Measurements from ENCODE around the gene M1AP. TPM values are rescaled to one million over a fixed set of nuclear protein-coding genes. Genes with fewer than 3 reads are reported as not detected.

Gene M1AP
- total RNA-seq, 2 donors from 2014 or later = not detected

DNA sequence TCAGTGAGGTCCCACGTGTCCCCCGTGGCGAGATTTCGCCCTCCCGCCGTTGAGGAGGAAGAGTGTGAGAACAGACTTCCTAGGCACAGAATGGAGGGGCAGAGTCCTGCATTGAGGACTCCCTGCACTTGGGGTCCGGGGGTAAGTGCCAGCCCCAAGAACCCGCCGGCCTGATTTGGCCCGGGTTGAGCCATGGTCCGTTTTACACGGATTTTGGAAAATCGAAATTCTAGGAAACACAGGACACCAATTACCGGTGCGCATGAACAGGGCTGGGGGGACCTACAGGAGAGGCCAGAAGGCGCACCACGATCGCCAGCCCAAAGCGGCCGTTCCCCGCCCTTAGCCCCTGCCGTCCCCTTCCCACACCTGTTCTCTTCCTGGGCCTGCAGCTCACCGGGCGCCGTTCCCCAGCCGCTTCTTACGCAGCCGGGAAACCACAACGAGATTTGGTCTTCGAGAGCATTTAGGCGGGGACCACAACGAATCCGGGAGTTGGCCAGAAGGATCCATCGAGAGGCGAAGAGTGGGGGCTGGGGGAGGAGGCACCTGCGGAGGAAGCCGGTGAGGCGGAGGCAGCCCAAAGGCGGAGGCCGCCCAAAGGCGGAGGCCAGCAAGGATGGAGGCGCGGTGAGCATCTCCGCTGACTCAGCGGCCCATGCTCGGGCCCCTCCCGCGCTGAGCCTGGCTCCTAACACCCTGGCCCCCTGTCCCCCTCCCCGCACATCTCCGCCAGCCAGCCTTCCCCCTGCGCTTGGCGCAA is 134.3 kb downstream of the M1AP start:
- Mint-ChIP-seq H3K4me1 (peaks cover 5% of the 10 kb centered on the region), H3K27ac (no peak overlapping the region), H3K4me3 (peak overlapping the region; percentile 54), H3K36me3 (ENCODE audit: low read depth) (no peaks in the 10 kb centered on the region), H3K9me3 (no peaks in the 10 kb centered on the region), H3K27me3 (peaks cover 25% of the 10 kb centered on the region)
- peak; percentile 51 for ATAC-seq (replicated peaks)

DNA sequence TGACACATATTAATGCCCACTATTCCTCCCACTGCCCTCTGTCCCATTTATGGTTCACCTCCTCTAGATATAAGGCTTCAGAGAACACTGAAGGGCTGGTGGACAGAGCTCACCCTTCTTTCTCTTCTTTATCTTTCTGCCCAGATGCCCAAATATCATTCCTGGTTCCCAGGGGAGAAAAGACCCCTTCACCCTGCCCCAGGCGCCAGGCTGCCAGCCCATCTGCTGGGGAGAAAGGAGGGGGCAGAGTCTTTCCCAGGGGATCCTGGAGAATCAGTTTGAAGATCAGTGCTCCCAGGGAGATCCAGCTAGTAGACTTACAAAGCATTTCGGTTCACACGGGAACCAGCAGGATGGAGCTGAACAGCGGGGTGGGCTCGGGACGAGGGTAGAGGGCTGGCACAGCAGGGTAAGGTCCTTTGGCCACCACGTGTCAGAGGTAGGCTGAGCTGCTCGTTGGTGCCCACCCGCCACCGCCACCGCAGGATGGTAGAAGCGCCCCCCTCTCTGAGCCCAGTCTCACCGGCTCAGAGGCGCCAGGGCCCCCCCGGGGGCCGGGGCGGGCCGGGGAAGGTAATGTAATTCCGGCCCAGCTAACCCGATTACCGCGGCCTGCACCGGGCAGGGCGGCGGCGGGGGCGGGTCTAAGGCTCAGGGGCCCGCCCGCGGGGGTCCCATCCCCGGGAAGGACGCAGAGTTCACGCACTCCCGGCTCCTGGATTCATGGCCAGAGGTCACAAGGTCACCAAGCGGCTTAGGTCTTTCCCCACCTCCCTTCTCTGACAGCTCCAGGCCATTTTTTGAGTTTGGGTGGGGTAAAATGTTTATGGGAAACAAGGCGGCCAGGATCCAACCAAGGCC is 135.2 kb downstream of the M1AP start:
- Mint-ChIP-seq H3K4me1 (peaks cover 5% of the 10 kb centered on the region), H3K27me3 (peaks cover 18% of the 10 kb centered on the region), H3K9me3 (no peaks in the 10 kb centered on the region), H3K4me3 (peak overlapping the region; percentile 54), H3K27ac (no peak overlapping the region), H3K36me3 (ENCODE audit: low read depth) (no peaks in the 10 kb centered on the region)
- ATAC-seq (replicated peaks) = no peak

DNA sequence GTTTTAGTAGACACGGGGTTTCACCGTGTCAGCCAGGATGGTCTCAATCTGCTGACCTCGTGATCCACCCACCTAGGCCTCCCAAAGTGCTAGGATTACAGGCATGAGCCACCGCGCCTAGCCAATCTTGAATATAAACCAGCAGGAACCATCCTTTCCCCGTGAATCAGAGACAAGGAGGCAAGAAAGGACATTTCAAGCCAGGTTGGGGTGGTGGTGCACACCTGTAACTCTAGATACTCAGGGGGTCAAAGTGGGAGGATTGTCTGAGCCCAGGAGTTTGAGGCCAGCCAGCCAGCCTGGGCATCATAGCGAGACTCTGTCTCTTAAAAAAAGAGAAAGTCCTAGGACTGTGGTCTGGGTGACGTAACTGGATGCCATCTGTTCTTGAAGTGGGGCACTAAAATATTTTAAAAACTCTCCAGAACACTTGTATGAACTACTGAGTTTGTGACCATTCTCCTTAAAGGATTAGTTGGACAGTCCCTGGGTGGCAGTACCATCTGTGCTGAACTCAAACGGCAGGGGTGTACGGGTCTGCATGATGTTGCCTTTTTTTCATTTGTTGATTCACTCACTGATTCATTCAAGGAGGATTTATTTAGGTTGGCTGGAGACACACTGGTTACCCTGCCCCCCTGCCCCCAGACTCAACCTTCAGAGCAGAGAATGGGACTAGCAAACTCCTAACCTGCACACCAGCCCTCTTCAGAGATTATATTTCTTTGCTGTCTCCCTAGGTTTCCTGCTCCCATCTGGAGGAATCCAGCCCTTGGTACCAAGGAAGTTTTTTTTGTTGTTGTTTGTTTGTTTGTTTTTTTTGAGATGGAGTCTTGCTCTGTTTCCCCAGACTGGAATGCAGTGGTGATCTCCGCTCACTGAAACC is 136.8 kb downstream of the M1AP start:
- H3K4me3 Mint-ChIP-seq = no peak overlapping the region
- no peak for ATAC-seq (replicated peaks)
- peaks cover 14% of the 10 kb centered on the region for H3K4me1 Mint-ChIP-seq
- H3K27ac Mint-ChIP-seq = no peak overlapping the region
- H3K9me3 Mint-ChIP-seq = no peaks in the 10 kb centered on the region
- peaks cover 14% of the 10 kb centered on the region for H3K36me3 Mint-ChIP-seq (ENCODE audit: low read depth)
- H3K27me3 Mint-ChIP-seq = peaks cover 5% of the 10 kb centered on the region

DNA sequence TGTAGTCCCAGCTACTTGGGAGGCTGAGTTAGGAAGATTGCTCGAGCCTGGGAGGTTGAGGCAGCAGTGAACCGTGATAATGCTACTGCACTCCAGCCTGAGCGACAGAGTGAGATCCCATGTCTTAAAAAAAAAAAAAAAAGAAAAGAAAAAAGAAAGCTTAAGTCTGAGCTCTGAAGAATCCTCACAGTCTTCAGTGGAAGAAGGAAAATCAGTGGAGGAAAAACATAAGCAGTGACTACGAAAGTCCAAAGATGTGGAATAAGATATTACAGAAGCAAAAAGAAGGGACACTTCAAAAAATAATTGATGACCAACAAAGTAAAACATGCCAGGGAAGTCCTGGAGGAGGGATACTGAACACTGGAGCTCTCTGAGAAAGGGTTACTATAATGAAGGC is 137.9 kb downstream of the M1AP start:
- Mint-ChIP-seq H3K36me3 (ENCODE audit: low read depth) (peaks cover 25% of the 10 kb centered on the region), H3K4me1 (peaks cover 18% of the 10 kb centered on the region), H3K4me3 (no peak overlapping the region), H3K27me3 (peaks cover 3% of the 10 kb centered on the region), H3K27ac (no peak overlapping the region), H3K9me3 (no peaks in the 10 kb centered on the region)
- ATAC-seq (replicated peaks) = no peak

DNA sequence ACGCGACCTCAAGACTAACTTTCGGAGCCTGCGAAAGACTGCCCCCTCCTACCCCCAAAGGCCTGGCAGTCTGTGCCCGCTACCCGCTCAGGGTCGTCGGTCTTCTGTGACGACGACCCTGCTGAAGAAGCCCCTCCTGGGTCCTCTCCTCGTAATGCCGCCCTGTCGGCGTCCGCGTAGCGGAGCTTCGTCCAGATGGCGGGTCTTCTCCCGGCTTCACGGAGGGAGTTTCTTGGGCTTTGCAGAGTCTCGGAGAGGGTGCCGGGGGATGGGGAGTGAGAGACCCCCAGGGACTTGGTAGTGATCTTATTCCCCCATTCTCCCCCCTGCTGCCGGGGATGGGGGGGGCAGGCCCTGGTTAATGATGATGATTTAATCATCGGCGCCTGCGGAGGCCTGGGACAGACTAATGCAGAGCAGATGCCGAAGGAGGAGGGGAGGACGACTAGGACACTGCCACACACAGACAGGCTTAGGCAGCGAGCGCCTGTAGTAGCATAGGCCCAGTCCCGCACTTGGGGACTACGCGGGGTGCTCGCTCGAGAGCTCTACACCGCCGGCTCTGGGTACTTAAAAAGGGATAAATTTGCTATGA is 140.1 kb downstream of the M1AP start:
- H3K4me3 Mint-ChIP-seq = peak overlapping the region; percentile 94
- H3K4me1 Mint-ChIP-seq = peaks cover 28% of the 10 kb centered on the region
- H3K27ac Mint-ChIP-seq = peak overlapping the region; percentile 99
- ATAC-seq (replicated peaks) = peak; percentile 5
- H3K27me3 Mint-ChIP-seq = peaks cover 11% of the 10 kb centered on the region
- peaks cover 40% of the 10 kb centered on the region for H3K36me3 Mint-ChIP-seq (ENCODE audit: low read depth)
- no peaks in the 10 kb centered on the region for H3K9me3 Mint-ChIP-seq

Other genes with a start within 250 kb of the M1AP start
- gene C2orf81, start 226.7 kb downstream of the M1AP start, total RNA-seq = 1 to 10 TPM; 2.3 to 9.7 TPM
- 100 to 1,000 TPM in 1 of 2 donors, 10 to 100 TPM in 1; 85.8 to 194 TPM for gene WDR54, start 226.6 kb downstream of the M1AP start, total RNA-seq
- 1 to 10 TPM; 1.2 to 3.1 TPM for gene RTKN, start 206.4 kb downstream of the M1AP start, total RNA-seq
- 10 to 100 TPM; 27.8 to 37.9 TPM for gene INO80B, start 193.2 kb downstream of the M1AP start, total RNA-seq
- gene WBP1, start 189.9 kb downstream of the M1AP start, total RNA-seq = 10 to 100 TPM; 34.1 to 48.5 TPM
- gene MOGS, start 182.9 kb downstream of the M1AP start, total RNA-seq = 10 to 100 TPM; 68.3 to 70.9 TPM
- gene MRPL53, start 175.7 kb downstream of the M1AP start, total RNA-seq = 10 to 100 TPM; 83.8 to 91.2 TPM
- gene CCDC142, start 165.3 kb downstream of the M1AP start, total RNA-seq = 10 to 100 TPM; 25.4 to 26.3 TPM
- gene TTC31, start 165.2 kb downstream of the M1AP start, total RNA-seq = 10 to 100 TPM; 27.2 to 32.4 TPM
- gene LBX2, start 148.7 kb downstream of the M1AP start, total RNA-seq = 1 to 10 TPM in 1 of 2 donors, under 1 TPM in 1; 0.39 to 1.3 TPM
- 10 to 100 TPM; 22.0 to 32.8 TPM for gene PCGF1, start 140.6 kb downstream of the M1AP start, total RNA-seq
- 1 to 10 TPM in 1 of 2 donors, under 1 TPM in 1; 0.39 to 1.4 TPM for gene TLX2, start 133.9 kb downstream of the M1AP start, total RNA-seq
- under 1 TPM; 0.74 to 0.76 TPM for gene DQX1, start 122.1 kb downstream of the M1AP start, total RNA-seq
- gene AUP1, start 118.6 kb downstream of the M1AP start, total RNA-seq = 100 to 1,000 TPM in 1 of 2 donors, 10 to 100 TPM in 1; 72.2 to 116 TPM
- 10 to 100 TPM; 75.6 to 81.2 TPM for gene HTRA2, start 118.4 kb downstream of the M1AP start, total RNA-seq
- gene LOXL3, start 94.4 kb downstream of the M1AP start, total RNA-seq = 1 to 10 TPM; 2.0 to 4.4 TPM
- gene DOK1, start 93.6 kb downstream of the M1AP start, total RNA-seq = 10 to 100 TPM; 23.7 to 32.4 TPM
- 1 to 10 TPM; 6.5 to 7.3 TPM for gene SEMA4F, start 5.9 kb upstream of the M1AP start, total RNA-seq
- gene HK2, start 185.8 kb upstream of the M1AP start, total RNA-seq = 10 to 100 TPM; 71.6 to 73.8 TPM

All from activated T-helper 17 cell treated with anti-CD3 and anti-CD28 coated beads, Interleukin-2, amount 50 U/mL, for 72 hours (primary cell).